Activated T-cell treated with anti-CD3 and anti-CD28 coated beads, Interleukin-2, amount 50 U/mL, for 1 hour (primary cell): Measurements from ENCODE around the gene FIS1.
A peak's percentile ranks its signal among the peaks of the same experiment; 100 is the strongest.
"Not testable (repeated sequence)": the region's sequence is repeated elsewhere in the genome, so short reads cannot be mapped to it uniquely, and the experiment has no call there.

Experiments used
- DNase-seq: peaks from one replicate; pipeline ENCODE4 v3.0.0-alpha.2; 2020

The FIS1 gene

GRCh38 chr7:101244375-101245146 is at the start of gene FIS1:
Gene FIS1 (minus strand): TSS chr7:101245081. CDS start chr7:101245004, 77 bp downstream.
- DNase-seq = peak; percentile 95

GRCh38 chr7:101294039-101294831 is 49.4 kb upstream of the FIS1 start:
- no peak for DNase-seq

- DNase-seq = not testable (repeated sequence)
Observed at GRCh38 chr7:101293069-101294021, 48.5 kb upstream of the FIS1 start.

- DNase-seq = not testable (repeated sequence)
Observed at GRCh38 chr7:101292566-101292965, 47.7 kb upstream of the FIS1 start.

- DNase-seq = peak; percentile 71
Observed at GRCh38 chr7:101290186-101291037, 45.5 kb upstream of the FIS1 start.

- DNase-seq = not testable (repeated sequence)
Observed at GRCh38 chr7:101289687-101290086, 44.8 kb upstream of the FIS1 start.

- no peak for DNase-seq
Observed at GRCh38 chr7:101288439-101288838, 43.6 kb upstream of the FIS1 start.

- DNase-seq = no peak
Observed at GRCh38 chr7:101287032-101287431, 42.2 kb upstream of the FIS1 start.

GRCh38 chr7:101285880-101286279 is 41.0 kb upstream of the FIS1 start:
- DNase-seq = not testable (repeated sequence)

- DNase-seq = no peak
Observed at GRCh38 chr7:101285171-101285570, 40.3 kb upstream of the FIS1 start.

- DNase-seq = not testable (repeated sequence)
Observed at GRCh38 chr7:101280912-101281311, 36.0 kb upstream of the FIS1 start.

- no peak for DNase-seq
Observed at GRCh38 chr7:101278461-101279292, 33.8 kb upstream of the FIS1 start.

- DNase-seq = no peak
Observed at GRCh38 chr7:101277155-101277554, 32.3 kb upstream of the FIS1 start.

GRCh38 chr7:101273206-101273605 is 28.3 kb upstream of the FIS1 start:
- no peak for DNase-seq

GRCh38 chr7:101271021-101271420 is 26.1 kb upstream of the FIS1 start:
- DNase-seq = no peak

GRCh38 chr7:101269664-101270063 is 24.8 kb upstream of the FIS1 start:
- no peak for DNase-seq

GRCh38 chr7:101265622-101266516 is 21.0 kb upstream of the FIS1 start:
- no peak for DNase-seq

- DNase-seq = not testable (repeated sequence)
Observed at GRCh38 chr7:101264102-101264706, 19.3 kb upstream of the FIS1 start.

GRCh38 chr7:101258243-101258731 is 13.4 kb upstream of the FIS1 start:
- DNase-seq = no peak
